Measurements from ENCODE around the gene ALDH3B1.
A peak's percentile ranks its signal among the peaks of the same experiment; 100 is the strongest.

ALDH3B1 gene

DNA sequence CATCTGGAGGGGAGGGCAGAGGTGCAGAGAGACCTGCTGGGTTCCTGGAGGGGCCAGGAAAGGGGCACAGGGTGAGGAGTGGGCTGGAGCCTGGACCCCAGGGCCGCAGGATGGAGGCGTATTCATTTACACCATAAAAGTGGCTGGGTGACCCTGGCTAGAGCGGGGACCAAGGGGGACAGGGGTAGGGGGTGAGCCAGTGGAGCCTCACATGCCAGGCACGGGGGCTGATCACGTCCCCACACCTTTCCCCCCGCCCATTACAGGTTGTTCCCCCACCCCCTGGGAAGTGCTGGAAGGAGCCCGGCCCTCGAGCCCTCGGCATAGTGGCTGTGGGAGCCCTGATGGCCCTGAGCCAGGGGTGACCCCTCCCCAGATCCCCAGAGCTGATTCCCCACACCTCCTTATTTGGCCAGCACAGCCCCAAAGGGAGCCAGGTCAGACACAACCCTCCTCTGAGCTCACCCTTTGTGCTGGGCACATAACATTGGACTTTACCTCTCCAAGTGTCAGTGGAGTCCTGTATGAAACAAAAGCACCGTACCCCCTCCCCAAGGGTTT, 29.5 kb downstream of the ALDH3B1 start:
- H3K36me3 ChIP-seq (ENCODE audit: control insufficient read depth, insufficient read depth, low read length) = peaks cover 30% of the 10 kb centered on the region
- TF ChIP-seq, protein P1, sequence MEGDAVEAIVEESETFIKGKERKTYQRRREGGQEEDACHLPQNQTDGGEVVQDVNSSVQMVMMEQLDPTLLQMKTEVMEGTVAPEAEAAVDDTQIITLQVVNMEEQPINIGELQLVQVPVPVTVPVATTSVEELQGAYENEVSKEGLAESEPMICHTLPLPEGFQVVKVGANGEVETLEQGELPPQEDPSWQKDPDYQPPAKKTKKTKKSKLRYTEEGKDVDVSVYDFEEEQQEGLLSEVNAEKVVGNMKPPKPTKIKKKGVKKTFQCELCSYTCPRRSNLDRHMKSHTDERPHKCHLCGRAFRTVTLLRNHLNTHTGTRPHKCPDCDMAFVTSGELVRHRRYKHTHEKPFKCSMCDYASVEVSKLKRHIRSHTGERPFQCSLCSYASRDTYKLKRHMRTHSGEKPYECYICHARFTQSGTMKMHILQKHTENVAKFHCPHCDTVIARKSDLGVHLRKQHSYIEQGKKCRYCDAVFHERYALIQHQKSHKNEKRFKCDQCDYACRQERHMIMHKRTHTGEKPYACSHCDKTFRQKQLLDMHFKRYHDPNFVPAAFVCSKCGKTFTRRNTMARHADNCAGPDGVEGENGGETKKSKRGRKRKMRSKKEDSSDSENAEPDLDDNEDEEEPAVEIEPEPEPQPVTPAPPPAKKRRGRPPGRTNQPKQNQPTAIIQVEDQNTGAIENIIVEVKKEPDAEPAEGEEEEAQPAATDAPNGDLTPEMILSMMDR (IDR thresholded peaks at IDR 0.05; ENCODE audit: insufficient read depth, low read length, poor library complexity, severe bottlenecking) = no peak
- no peaks in the 10 kb centered on the region for H3K27me3 ChIP-seq (replicated peaks; ENCODE audit: control insufficient read depth, insufficient read depth, low read length)
- peak; percentile 32 for DNase-seq (ENCODE audit: extremely low read depth, insufficient read length)
- peak overlapping the region; percentile 80 for H3K4me3 ChIP-seq (replicated peaks; ENCODE audit: low read depth, low read length)

DNA sequence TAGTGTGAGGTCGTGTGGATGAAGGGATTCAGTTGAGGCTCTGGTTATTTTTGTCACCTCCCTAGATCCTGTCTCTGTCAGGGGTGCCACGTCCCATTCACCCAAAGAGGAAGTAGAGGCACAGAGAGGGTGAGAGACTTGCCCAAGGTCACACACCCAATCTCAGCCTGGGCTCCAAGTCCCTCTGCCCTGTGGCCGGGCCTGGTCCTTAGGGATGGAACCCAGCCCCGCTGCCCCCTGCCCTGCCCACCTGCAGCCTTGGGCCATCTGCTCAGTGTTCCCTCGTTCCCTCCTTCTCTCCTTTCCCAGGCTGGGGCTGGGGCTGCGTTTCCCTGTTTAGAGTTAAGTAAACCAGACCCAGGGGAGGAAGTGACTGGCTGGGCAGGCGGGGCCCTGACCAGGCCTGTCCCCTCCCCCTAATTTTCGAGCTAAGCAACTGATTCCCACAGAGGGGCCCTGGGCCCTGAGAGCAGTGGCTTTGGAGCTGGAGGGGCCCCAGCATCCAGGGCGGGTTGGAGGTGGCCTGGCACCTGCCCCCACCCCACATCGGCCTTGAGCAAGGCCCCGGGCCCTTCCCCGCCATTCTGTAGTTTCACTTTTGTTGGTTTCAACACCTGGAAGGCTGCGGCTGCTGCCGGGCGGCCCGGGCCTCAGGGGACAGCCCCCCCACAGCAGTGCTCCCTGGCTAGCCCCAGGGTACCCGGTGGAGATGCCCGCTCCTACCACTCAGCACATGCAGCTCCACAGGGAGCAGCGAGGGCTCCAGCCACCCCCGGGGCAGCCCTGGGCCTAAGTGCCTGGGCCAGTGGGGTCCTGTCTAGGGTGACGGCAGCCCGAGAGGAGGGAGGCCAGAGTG, 30.2 kb downstream of the ALDH3B1 start:
- TF ChIP-seq, protein P1 (IDR thresholded peaks at IDR 0.05; ENCODE audit: insufficient read depth, low read length, poor library complexity, severe bottlenecking) = no peak
- H3K36me3 ChIP-seq (ENCODE audit: control insufficient read depth, insufficient read depth, low read length) = peaks cover 37% of the 10 kb centered on the region
- peak overlapping the region; percentile 80 for H3K4me3 ChIP-seq (replicated peaks; ENCODE audit: low read depth, low read length)
- no peaks in the 10 kb centered on the region for H3K27me3 ChIP-seq (replicated peaks; ENCODE audit: control insufficient read depth, insufficient read depth, low read length)
- peak; percentile 82 for DNase-seq (ENCODE audit: extremely low read depth, insufficient read length)

DNA sequence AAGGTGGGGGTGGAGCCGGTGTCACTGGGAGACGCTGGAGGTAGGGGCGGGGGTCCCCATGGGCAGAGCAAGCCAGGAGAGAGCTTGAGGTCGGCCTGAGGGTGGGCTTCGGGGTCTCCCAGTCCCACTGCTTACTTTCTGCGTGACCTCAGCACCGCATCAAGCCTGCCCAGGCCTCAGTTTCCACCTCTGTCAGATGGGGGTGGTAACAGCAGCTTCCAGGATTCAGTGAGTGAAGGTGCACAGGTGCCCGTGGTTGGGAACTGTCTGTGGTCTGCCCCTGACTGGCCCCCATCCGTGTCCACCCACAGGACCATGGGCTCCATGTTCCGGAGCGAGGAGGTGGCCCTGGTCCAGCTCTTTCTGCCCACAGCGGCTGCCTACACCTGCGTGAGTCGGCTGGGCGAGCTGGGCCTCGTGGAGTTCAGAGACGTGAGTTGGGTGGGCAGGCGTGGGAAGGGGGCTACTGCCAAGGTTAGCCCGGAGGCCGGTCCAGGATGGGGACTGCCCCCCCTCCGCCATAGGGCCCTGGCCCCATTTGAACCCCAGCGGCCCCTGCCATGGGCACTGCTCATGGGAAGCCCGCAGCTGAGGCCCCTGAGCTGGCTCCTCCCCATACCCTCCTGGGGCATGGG, 30.9 kb downstream of the ALDH3B1 start:
- TF ChIP-seq, protein P1 (IDR thresholded peaks at IDR 0.05; ENCODE audit: insufficient read depth, low read length, poor library complexity, severe bottlenecking) = no peak
- Histone ChIP-seq H3K4me3 (replicated peaks; ENCODE audit: low read depth, low read length) (peak overlapping the region; percentile 80), H3K36me3 (ENCODE audit: control insufficient read depth, insufficient read depth, low read length) (peaks cover 39% of the 10 kb centered on the region), H3K27me3 (replicated peaks; ENCODE audit: control insufficient read depth, insufficient read depth, low read length) (no peaks in the 10 kb centered on the region)
- DNase-seq (ENCODE audit: extremely low read depth, insufficient read length) = no peak

DNA sequence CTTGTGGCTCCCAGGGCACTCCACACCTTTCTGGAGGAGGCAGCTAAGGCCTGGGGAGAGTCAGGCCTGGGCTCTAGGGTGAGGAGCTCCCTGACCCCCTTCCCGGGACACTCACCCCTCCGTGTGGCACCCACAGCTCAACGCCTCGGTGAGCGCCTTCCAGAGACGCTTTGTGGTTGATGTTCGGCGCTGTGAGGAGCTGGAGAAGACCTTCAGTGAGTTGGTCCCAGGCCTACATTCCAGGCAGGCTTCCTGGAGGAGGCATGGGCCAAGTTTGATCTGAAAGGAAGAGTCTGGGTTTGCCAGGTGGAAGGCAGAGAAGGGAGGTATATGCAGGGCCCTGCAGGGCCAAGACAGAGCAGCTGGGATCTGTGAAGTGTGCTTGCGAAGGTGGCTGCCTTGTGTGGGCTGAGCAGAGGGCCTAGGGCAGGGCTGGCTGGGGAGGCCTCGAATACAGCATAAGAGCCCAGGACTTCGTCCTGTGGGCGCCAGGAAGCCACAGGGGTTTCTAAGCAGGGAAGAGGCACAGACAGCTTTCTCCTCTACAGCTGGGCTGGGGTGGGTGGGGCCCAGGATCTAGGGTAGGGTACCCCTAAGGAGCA, 31.6 kb downstream of the ALDH3B1 start:
- DNase-seq (ENCODE audit: extremely low read depth, insufficient read length) = peak; percentile 4
- TF ChIP-seq, protein P1 (IDR thresholded peaks at IDR 0.05; ENCODE audit: insufficient read depth, low read length, poor library complexity, severe bottlenecking) = no peak
- Histone ChIP-seq H3K27me3 (replicated peaks; ENCODE audit: control insufficient read depth, insufficient read depth, low read length) (no peaks in the 10 kb centered on the region), H3K4me3 (replicated peaks; ENCODE audit: low read depth, low read length) (peak overlapping the region; percentile 80; the same call in 1 of the 2 replicates), H3K36me3 (ENCODE audit: control insufficient read depth, insufficient read depth, low read length) (peaks cover 40% of the 10 kb centered on the region)

- Histone ChIP-seq H3K27me3 (replicated peaks; ENCODE audit: control insufficient read depth, insufficient read depth, low read length) (no peaks in the 10 kb centered on the region), H3K36me3 (ENCODE audit: control insufficient read depth, insufficient read depth, low read length) (peaks cover 43% of the 10 kb centered on the region), H3K4me3 (replicated peaks; ENCODE audit: low read depth, low read length) (no peak overlapping the region)
- TF ChIP-seq, protein P1 (IDR thresholded peaks at IDR 0.05; ENCODE audit: insufficient read depth, low read length, poor library complexity, severe bottlenecking) = no peak
- no peak for DNase-seq (ENCODE audit: extremely low read depth, insufficient read length)
These were observed 32.3 kb downstream of the ALDH3B1 start for GRCh38 chr11:68042219-68043028.
